HTR-8/SVneo (cell line): ENCODE data around the gene CATSPERZ.

Source experiments
- DNase-seq: peaks from one replicate; pipeline ENCODE4 v3.0.0; 2011; ENCODE audit warnings: low spot score, mixed read lengths; ENCODE audit not compliant: insufficient read length
- FAIRE-seq: peaks from 2 replicates; lab custom pipeline; 2011; peaks lifted over from hg19 to GRCh38; lab: Jason Lieb, UNC

CATSPERZ gene

DNA sequence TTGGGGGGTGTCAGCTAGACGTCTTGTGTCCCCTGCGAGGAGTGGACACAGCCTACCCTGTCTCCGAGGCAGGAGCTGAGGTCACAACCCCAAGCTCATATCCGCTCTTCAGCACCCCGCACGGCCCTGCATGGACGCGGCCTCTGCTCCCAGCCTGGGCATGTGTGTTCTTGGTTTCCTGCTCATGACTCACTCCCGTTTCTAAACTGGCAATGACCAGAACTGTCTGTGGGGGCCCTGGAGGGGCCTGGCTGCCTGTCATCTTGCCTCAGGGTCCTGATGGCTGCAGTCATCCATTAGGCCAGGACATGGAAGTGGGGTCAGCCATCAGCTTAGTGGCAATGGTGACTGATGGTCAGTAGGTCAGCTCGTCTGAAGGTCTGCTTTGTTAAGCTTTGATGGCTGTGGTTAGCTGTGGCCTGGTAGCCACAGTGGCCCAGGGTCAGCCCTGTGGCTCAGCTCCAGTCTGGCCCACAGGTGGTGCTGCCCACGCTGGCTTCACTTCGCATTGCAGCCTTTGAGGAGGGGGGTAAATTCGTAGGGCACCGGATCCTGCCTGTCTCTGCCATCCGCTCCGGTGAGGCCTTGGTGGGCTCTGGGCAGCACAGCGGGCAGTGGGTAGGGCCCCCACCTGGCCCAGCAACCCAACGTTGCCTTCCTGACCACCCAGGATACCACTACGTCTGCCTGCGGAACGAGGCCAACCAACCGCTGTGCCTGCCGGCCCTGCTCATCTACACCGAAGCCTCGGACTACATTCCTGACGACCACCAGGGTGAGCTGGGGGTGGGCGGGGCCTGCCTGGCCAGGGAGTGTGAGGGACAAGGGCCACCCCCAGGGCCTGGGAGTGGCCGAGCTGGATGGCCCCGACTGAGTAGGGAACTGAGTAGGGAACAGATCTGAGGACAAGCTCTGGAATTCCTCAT, 36.9 kb upstream of the CATSPERZ start:
- no peak for DNase-seq

DNA sequence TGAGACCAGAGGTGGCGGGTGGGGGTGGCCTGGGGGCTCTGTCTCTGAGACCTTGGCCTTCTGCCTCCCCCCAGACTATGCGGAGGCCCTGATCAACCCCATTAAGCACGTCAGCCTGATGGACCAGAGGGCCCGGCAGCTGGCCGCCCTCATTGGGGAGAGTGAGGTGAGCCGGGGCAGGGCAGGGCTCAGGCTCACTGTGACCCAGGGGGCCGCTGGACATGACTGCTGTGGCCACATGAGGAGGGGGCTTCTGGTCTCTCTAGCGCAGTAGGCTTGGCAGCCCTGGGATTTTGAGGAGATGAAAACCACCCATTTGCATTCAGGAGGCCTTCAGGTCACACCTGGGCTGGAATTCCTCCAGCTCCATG, 36.2 kb upstream of the CATSPERZ start:
- no peak for DNase-seq
- FAIRE-seq: no peak

More for the DNA sequence above, 36.9 kb upstream of the CATSPERZ start:
- FAIRE-seq: no peak

DNA sequence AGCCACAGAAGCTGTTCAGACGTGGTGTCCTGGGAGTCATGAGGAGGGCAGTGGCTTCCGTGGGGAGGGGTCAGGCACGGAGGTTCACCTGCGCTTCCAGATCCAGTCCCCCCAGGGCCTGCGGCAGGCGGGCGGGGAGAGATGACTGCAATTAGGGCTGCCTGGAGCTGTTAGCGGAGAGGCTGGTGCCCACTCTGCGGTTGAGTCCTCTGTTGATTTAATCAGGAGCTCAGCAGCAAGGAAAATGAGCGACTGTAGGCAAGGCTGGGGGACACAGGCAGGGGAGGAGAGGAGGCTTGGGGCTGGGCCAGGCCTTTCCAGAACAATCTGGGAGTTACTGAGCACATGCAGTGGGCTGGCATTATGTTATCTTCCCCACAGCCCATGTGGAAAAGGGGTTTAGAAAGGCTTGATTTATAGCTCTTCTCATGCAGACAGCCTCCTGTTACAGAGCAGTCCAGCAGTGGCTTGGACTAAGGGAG, 35.7 kb upstream of the CATSPERZ start:
- FAIRE-seq (no peak), DNase-seq (no peak)

DNA sequence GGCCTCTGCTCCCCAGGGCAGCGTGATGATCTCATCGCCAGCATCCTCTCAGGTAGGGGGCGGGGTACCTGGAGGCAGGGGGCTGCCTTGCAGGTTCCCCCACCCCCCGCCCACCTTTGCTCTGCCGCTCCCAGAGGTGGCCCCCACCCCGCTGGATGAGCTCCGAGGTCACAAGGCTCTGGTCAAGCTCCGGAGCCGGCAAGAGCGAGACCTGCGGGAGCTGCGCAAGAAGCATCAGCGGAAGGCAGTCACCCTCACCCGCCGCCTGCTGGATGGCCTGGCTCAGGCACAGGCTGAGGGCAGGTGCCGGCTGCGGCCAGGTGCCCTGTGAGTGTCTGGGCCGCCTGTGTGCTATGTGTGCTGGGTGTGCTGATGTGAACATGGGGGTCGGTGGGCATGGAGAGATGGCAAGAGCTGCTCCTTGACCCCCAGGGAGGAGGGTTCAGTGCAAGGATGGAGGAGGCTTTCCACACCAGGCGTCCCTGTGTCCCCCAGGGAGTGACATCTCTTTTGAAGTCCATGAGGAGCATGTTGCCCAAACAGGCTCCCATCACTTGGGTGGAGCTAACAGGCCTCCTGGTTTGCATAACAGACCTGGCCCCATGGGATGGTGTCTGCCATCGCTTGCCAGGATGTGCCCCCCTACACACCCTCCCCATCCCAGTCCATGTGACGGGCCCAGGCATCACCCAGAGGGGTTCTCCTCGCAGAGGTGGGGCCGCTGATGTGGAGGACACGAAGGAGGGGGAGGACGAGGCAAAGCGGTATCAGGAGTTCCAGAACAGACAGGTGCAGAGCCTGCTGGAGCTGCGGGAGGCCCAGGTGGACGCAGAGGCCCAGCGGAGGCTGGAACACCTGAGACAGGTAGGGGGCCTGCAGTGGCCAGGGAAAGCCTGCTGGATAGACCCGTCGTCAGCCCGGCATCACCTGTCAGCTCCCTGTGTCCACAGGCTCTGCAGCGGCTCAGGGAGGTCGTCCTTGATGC, 34.7 kb upstream of the CATSPERZ start:
- DNase-seq: no peak
- FAIRE-seq: no peak

DNA sequence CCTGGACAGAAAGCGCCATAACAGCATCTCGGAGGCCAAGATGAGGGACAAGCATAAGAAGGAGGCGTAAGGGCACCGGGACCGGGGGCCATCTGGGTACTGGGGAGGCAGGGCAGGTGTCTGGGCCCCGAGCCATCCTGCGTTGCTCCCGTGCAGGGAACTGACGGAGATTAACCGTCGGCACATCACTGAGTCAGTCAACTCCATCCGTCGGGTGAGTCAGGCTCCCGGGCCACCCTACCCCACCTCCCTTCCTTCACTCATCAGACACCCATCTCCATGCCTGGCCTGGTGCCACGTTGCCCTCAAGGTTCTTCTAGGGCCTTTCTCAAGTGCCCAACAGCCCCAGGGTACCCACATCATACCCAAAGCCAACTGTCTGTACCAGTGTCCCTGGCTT, 33.8 kb upstream of the CATSPERZ start:
- no peak for DNase-seq
- no peak for FAIRE-seq

DNA sequence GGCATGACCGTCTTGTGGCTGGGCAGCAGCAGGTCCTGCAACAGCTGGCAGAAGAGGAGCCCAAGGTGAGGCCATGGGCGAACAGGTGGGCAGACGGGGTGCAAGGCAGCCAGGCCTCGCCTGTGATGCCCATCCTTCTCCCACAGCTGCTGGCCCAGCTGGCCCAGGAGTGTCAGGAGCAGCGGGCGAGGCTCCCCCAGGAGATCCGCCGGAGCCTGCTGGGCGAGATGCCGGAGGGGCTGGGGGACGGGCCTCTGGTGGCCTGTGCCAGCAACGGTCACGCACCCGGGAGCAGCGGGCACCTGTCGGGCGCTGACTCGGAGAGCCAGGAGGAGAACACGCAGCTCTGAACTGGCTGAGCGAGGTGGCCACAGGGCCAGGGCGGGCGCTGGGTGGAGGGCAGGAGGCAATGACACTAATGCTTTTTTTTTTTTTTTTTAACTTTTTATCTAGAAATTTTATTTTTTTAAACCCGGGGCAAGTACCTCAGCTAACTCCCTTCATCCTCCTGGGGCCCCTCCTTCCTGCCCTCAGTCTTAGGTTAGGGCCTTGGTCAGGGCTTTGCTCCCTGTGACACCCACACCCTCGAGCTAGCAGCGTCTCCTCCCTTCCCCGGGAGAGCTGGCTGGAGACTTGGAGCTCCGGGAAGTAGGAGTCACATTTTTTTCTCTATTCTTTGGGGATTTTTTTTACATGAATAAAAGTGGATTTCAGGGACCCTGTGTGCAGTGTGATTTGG, 32.8 kb upstream of the CATSPERZ start:
- FAIRE-seq: no peak
- no peak for DNase-seq

DNA sequence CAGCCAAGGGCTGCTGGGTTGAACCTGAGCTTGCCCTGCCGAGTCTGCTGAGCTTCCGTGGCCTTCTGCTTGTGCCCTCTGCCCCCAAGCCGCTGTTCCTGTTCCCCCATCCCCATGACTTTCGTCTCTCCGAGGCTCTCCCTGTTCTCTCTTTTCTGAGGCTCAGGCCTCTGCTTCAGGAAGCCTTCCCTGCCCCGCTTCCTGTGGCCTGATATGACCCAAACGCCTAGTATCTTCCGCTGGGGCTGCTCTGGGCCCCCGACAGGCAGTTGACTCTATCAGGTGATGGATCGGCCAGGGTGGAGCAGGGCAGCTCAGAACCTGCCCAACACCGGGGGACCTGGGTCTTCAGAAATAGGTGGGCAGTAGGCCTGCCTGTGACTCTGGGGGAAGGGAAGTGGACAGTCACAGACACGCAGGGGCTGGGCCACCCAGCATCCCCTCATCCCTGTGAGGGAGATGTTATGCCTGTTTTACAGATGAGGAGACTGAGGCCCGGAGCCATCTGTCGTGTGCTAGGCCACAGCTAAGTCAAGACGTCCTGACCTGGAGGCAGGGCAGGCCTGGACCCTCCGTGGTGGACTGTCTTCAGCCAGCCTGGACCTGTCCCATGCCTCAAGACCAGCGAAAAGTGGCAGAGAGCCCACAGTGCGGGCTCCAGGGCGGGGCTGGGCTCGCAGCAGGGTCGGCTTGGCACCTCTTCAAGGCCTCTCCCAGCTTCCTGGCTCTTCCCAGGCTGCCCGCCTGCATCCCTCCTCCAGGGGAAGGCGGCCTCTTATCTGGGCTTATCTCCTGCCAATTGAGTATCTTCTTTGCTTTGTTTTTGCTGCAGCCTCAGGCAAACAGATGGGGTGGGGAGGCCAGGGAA, 31.9 kb upstream of the CATSPERZ start:
- DNase-seq (peak; percentile 7), FAIRE-seq (no peak)

DNA sequence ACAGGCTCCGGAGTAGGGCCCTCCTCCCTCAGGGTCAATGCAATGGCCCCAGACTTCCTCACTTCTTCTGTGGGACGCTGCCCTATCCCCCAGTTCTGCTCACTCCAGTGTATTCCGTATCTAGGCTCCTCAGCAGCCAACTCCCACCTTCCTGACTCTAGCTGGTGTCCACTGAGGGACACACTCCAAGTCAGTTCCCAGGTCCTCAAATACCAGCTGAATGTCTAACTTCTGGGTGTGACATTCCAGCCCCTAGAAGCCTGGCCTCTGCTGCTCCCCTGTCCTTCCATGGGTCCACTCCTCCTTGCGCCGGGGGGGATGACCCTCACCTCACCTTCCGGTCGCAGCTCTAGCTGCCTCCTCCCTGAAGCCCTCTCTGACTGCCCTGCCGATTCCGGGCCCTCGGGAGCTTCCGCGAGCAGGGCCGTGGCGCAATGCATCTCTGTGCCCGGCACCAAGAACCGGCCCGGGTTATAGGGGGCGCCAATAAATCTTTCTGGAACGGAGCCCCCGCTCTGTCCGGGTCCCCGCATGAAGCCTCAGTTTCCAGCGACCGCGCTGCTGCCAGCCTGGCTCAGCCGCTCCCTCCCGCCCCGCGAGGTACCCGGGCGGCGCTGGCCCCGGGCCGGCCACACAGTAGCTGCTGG, 31.1 kb upstream of the CATSPERZ start:
- no peak for FAIRE-seq

DNA sequence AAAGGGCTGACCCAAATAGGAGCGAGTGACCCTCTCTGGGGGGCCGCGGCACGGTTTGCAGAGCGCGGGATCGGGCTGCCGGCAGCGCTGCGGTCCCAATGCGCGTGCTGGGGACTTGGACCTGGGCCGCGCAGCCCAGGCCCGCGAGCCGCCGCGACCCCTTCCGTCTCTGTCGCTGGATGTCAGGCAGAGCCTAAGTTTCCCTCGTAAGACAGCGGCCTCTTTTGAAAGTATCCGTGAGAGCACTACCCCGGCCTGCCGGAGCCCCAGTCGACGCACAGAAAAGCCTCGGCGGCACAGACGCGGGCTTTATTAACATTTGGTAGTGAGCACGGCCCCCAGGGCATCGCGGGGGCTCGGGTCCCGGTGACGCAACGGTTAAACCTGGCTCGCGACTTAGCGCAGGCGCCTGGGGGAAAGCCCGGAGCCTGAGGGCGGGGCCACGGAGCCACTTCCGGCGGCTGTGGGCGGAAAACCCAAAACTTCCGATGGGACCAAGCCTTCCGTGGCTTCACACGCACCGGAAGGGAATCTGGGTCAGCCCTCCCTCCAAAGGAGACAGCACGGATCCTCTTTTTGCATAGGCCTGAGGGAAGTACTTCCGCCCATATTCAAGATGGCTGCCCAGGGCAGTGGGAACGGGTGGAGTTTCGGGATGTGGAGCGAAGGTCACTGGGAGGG, 30.5 kb upstream of the CATSPERZ start:
- DNase-seq: peak; percentile 92
- FAIRE-seq: no peak

More for the DNA sequence above, 31.1 kb upstream of the CATSPERZ start:
- DNase-seq: peak; percentile 18

DNA sequence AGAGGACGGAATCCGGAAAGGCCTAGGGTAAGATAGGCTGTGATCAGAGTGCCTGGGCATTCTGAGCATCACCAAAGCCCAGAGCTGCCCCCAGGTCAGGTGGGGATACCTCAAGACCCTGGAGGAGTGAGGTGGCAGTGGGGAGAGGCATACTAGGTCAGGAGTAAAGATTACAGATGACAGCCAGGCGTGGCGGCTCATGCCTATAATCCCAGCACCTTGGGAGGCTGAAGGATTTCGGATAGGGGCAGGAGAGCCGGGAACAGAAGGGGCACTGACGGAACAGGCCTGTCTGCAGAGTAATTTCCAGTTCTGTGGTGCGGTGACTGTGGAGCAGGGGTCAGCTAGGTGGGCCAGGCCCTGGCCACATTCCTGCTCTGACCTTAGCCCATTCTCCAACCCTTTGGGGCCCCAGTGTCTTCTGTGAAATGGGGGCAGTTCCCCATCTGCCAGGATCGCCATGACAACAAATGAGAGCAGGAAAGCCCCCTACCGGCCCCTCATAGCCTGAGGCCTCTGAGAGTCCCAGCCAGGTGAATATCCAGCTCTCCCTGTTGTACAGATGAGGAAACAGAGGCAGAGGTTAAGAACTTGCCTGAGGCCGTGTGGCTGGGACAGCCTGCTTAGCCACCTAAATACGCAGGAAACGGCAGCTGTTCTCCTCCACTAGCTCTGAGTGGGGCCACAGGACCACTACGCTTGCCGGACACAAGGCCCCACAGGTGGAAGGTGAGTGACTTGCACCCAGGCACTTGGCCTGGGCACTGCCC, 24.9 kb upstream of the CATSPERZ start:
- FAIRE-seq (no peak), DNase-seq (no peak)

DNA sequence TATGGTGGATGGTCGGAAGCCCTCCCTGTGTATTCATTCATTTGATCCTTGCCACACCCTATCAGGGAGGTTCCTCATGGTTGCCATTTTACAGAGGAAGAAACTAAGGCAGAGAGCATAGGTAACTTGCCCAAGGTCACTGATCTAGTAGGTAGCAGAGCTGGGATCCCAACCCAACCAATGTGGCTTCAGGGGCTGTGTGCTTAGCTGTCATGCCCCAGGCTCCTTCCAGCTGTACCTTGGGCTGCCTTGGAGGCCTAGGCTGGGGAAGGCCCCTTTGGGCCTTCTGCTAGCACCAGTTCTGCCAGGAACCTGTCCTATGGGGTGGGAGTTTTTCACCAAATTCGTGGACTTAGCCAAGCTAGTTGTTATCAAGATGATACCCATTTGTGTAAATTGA, 24.3 kb upstream of the CATSPERZ start:
- FAIRE-seq (no peak), DNase-seq (no peak)

DNA sequence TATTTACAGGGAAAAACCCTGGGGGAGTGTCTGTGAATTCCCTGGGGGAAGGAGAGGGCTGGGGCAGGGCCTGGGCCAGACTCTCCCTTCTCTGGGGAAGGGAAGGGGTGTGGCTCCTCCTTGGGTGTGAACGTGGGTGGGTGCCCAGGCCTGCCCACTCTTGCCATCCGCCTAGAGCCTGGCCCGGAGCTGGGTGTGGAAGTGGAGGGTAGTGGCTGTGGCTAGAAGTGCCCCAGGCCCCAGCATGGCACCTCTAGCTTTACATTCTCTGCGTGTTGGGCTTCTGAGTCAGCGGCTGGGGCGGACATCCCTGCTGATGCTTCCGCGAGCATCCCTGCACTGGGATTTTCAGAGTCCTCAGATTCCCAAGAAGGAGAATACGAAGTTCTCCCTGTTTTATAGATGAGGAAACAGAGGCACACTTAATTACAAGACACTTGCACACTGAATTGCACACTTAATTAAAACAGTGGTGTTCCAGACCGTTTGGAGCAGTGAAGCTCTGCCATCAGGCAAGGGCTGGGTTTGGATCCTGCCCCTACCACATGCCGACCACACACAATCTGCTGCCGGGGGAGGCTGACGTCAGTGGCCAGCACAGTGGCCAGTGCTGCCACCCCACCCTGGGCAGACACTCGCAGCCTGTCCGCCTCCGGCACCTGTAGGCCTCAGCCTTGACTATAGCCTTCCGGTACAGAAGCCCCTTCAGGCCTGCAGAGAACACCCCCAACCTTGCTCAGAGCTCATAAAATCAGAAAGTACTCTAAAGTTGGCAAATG, 23.3 kb upstream of the CATSPERZ start:
- peak; percentile 23 for DNase-seq
- FAIRE-seq: no peak

DNA sequence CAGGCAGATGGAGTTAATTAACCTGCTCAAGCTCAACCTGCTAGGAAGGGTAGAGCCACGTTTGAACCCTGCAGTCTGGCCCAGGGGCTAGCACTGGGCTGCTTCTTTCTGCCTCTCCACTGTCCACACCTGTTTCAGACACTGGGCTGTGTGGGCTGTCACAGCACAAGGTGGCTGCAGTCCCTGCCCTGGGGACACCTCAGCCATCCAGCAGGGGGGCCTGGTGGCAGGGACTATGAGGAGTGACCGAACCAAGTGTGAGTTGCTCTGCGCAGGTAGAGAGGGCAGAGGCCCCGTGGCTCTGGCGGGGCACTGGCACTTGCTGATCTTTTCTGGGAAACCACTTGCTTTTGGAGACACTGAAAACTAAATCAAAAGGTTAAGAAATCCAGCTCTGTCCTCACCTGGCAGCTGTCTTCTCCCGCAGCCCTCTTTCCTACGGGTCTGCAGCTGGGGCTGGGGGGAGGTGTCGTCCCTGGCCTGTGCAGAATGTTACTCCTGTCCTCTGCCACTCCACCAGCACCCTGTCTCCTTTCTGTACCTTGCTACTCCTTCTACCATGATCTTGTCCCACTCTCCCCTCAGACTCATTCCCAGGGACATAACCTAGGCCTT, 21.5 kb upstream of the CATSPERZ start:
- DNase-seq: no peak
- no peak for FAIRE-seq

DNA sequence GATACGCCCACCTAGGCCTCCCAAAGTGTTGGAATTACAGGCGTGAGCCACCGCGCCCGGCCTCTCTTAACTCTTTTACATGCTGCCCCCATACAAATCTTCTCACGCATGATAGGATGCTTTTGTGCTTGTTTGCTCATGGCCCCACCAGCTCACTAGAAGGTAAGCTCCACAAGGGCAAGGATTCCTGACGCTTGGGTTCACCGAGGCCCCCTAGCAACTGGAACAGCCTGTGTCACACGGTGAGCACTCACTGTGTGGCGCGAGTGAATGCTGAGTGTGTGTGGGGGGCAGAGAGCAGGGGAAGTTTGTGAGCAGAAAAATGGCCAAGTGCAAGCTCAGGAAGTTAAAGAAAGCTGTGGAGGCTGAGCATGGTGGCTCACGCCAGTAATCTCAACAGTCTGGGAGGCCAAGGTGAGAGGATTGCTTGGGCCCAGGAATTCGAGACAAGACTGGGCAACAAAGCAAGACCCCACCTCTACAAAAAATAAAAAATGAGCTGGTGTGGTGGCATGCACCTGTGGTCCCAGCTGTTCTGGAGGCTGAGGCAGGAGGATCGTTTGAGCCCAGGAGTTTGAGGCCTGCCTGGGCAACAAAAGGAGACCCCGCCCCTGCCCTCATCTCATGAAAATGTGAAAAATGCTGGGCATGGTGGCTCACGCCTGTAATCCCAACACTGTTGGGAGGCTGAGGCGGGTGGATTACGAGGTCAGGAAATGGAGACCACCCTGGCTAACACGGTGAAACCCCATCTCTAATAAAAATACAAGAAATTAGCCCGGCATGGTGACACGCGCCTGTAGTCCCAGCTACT, 18.0 kb upstream of the CATSPERZ start:
- no peak for DNase-seq
- no peak for FAIRE-seq

DNA sequence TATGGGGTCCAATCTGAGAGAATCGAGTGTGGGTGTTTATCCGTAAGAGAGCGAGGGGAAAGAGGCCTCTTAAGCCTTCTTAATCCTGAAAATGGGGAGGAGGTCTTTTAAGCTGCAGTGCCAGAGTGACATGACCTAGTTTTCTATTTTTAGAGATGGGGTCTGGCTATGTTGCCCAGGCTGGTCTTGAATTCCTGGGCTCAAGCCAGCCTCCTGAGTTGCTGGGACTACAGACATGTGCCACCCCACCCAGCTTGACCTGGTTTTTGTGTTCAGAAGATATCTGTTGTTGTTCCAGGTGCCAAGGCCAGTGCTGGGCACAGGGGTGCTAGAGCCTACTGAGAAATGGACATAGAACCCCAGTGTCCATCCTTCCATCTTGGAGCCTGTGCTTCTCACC, 17.1 kb upstream of the CATSPERZ start:
- DNase-seq (no peak), FAIRE-seq (no peak)
